Heart right ventricle (tissue), 16 donors: ENCODE data around the gene ATP6V0A4. TPM values are rescaled to one million over a fixed set of nuclear protein-coding genes. Genes with fewer than 3 reads are reported as not detected.

Source experiments
- ATAC-seq, 8 donors: fragments of 200-7000 bp; cut with Tn5 transposase; one replicate each; pipeline ENCODE4 v1.9.1; 2020; ENCODE audit warnings: mild to moderate bottlenecking in 8 of 8, moderate library complexity in 8 of 8, moderate number of reproducible peaks in 1 of 8
- DNase-seq, 2 donors: peaks; one replicate each; pipeline ENCODE4 v3.0.0-alpha.2; 2020
- H3K27ac ChIP-seq, 10 donors: fragments of 200-600 bp; sonication (generic) in 2 of 10; one replicate each; pipeline versions ENCODE4 v1.5.0 to v1.8.0; 2020 to 2022; ENCODE audit warnings: mild to moderate bottlenecking in 3 of 10
- H3K27me3 ChIP-seq, 7 donors: fragments of 200-600 bp; one replicate each; pipeline ENCODE4 v1.8.0; 2021 to 2022; ENCODE audit warnings: mild to moderate bottlenecking in 2 of 7
- H3K36me3 ChIP-seq, 9 donors: fragments of 200-600 bp; sonication (generic) in 1 of 9; one replicate each; pipeline versions ENCODE4 v1.5.0 to v1.8.0; 2020 to 2022; ENCODE audit warnings: mild to moderate bottlenecking in 2 of 9
- H3K4me1 ChIP-seq, 9 donors: fragments of 200-600 bp; sonication (generic) in 1 of 9; one replicate each; pipeline versions ENCODE4 v1.5.0 to v1.8.0; 2020 to 2022; ENCODE audit warnings: mild to moderate bottlenecking in 4 of 9
- H3K4me3 ChIP-seq, 10 donors: fragments of 200-600 bp; sonication (generic) in 2 of 10; one replicate each; pipeline versions ENCODE4 v1.5.0 to v1.8.0; 2020 to 2022; ENCODE audit warnings: mild to moderate bottlenecking in 7 of 10, moderate library complexity in 2 of 10
- H3K9me3 ChIP-seq, 11 donors: fragments of 200-600 bp in 10 of 11; sonication (generic) in 2 of 11; one replicate each; pipeline versions ENCODE4 v1.5.0 to v1.8.0; 2013 to 2022; ENCODE audit warnings: mild to moderate bottlenecking in 2 of 11, control low read depth in 1 of 11, moderate library complexity in 1 of 11
- CTCF ChIP-seq, 9 donors: fragments of 200-600 bp; sonication (generic) in 2 of 9; IDR thresholded peaks; one replicate each; pipeline versions ENCODE4 v1.5.0 to v1.8.0; 2021 to 2022; ENCODE audit warnings: antibody characterized with exemption in 9 of 9, mild to moderate bottlenecking in 5 of 9, moderate library complexity in 1 of 9
- WGBS, 2 donors: extraction: QIAGEN DNeasy Blood & Tissue Kit; methylation state at CpG; one replicate each; pipeline ENCODE4 v1.1.7; 2013; ENCODE audit warnings: inconsistent platforms in 1 of 2; 5-methylcytosine and 5-hydroxymethylcytosine counted together
- intact Hi-C, 10 donors: fragments of 100-400 bp; cut with DNase I; formaldehyde crosslinking; loops; one replicate each; pipeline versions ENCODE4 v1.11.1 to v1.14.2; 2022
- polyA plus RNA-seq, 2 donors: library from polyadenylated mRNA; stranded (reverse); fragments of 200-250 nt; gene quantifications; one replicate each; pipeline ENCODE4 v1.2.3, GENCODE V29; 2013
- total RNA-seq, 10 donors: library from RNA; stranded (reverse); fragmentation: NEBNext Ultra II Directional in 3 of 10; extraction: Animal tissue kit (Norgen Biotek cat#: 25700) in 3 of 10; gene quantifications; one replicate each; pipeline versions ENCODE4 v1.2.1 to v1.2.4, GENCODE V29; 2021 to 2023
- donor health status: Arrhythmogenic right ventricular cardiomyopathy.
- donor health status: ischemic (EF 13 %, LVEDD 7.1; RV severe dilation, severe dysfunction).
- donor health status: healthy with polysubstance abuse.
- donor health status: DM: no; HTN: yes; CAD: no.
- donor health status: DM: no; HTN: no; CAD: no.
- donor health status: ischemic (EF 25% LVEDD 6.9; RV normal size, moderate dysfunction).
- donor health status: ischemic (EF 25% LVEDD 5.7; RV mildly dilated, moderate dysfunction).
- donor health status: healthy.
- donor health status: DM: yes; HTN: yes; CAD: no.
- donor health status: Ischemic cardiomyopathy.
- donor health status: ischemic (EF 35%, LVEDD 5.7; RV mildly dilated, moderate dysfunction).
- donor health status: nonischemic (EF 11% LVEDD 7.7; RV severe dilation, severe dysfunction).
- donor health status: DM: yes; HTN: yes; CAD: no.
- donor health status: PGD.
- donor health status: ischemic (EF 29% LVEDD 5.4; RV normal size, mild dysfunction).
- donor health status: nonischemic (EF 23%, LVEDD 6.1; RV moderate dilation, normal function).

ATP6V0A4 gene
- total and polyA plus RNA-seq, 12 donors = not detected

- Histone ChIP-seq H3K27ac (no peak overlapping the region), H3K4me1 (peaks cover 0 to 3% (median 0%) of the 10 kb centered on the region in 9 donors), H3K9me3 (no peaks in the 10 kb centered on the region), H3K36me3 (no peaks in the 10 kb centered on the region), H3K4me3 (no peak overlapping the region), H3K27me3 (peaks cover 0 to 18% (median 8%) of the 10 kb centered on the region in 7 donors)
- intact Hi-C loops = no loop called here
- ATAC-seq = no peak
- no peak for TF ChIP-seq CTCF (IDR thresholded peaks at IDR 0.05)
- no peak for DNase-seq
- WGBS, 2 donors = 65 to 80% methylated on average over 4 of the region's 4 CpGs
Observed at GRCh38 chr7:138669364-138669763, 128.6 kb downstream of the ATP6V0A4 start.

GRCh38 chr7:138668946-138669345, 129.1 kb downstream of the ATP6V0A4 start:
- H3K27me3 ChIP-seq = peaks cover 0 to 23% (median 12%) of the 10 kb centered on the region in 7 donors
- intact Hi-C loops = no loop called here
- ATAC-seq = no peak
- H3K27ac ChIP-seq = no peak overlapping the region
- no peaks in the 10 kb centered on the region for H3K9me3 ChIP-seq
- no peak overlapping the region for H3K4me3 ChIP-seq
- peaks cover 0 to 6% (median 0%) of the 10 kb centered on the region in 9 donors for H3K4me1 ChIP-seq
- no peaks in the 10 kb centered on the region for H3K36me3 ChIP-seq
- no peak for DNase-seq
- TF ChIP-seq CTCF (IDR thresholded peaks at IDR 0.05) = no peak
- 89 to 90% methylated on average over 3 of the region's 3 CpGs for WGBS, 2 donors

GRCh38 chr7:138668229-138668596, 129.8 kb downstream of the ATP6V0A4 start:
- H3K27ac ChIP-seq = no peak overlapping the region
- 96 to 98% methylated on average over 2 of the region's 2 CpGs for WGBS, 2 donors
- peaks cover 0 to 6% (median 0%) of the 10 kb centered on the region in 9 donors for H3K4me1 ChIP-seq
- H3K9me3 ChIP-seq = no peaks in the 10 kb centered on the region
- H3K4me3 ChIP-seq = no peak overlapping the region
- no peaks in the 10 kb centered on the region for H3K36me3 ChIP-seq
- DNase-seq (no peak), ATAC-seq (no peak)
- intact Hi-C loops = no loop called here
- no peak for TF ChIP-seq CTCF (IDR thresholded peaks at IDR 0.05)
- H3K27me3 ChIP-seq = peaks cover 0 to 24% (median 18%) of the 10 kb centered on the region in 7 donors

GRCh38 chr7:138667535-138668228, 130.3 kb downstream of the ATP6V0A4 start:
- Histone ChIP-seq H3K36me3 (no peaks in the 10 kb centered on the region), H3K27me3 (peaks cover 0 to 26% (median 18%) of the 10 kb centered on the region in 7 donors), H3K4me3 (no peak overlapping the region), H3K27ac (no peak overlapping the region), H3K9me3 (no peaks in the 10 kb centered on the region), H3K4me1 (peaks cover 0 to 6% (median 0%) of the 10 kb centered on the region in 9 donors)
- no peak for TF ChIP-seq CTCF (IDR thresholded peaks at IDR 0.05)
- 86 to 93% methylated on average over 6 of the region's 6 CpGs for WGBS, 2 donors
- DNase-seq = no peak
- intact Hi-C loops = no loop called here
- no peak for ATAC-seq
